Heart left ventricle (tissue), 16 donors: ENCODE results near the gene SSBP2. TPM values are rescaled to one million over a fixed set of nuclear protein-coding genes. Genes with fewer than 3 reads are reported as not detected.

ENCODE experiments used
- ATAC-seq, 4 donors: fragments of 200-7000 bp; cut with Tn5 transposase; one replicate each; pipeline ENCODE4 v1.9.1; 2020 to 2022; ENCODE audit warnings: moderate library complexity in 4 of 4, mild to moderate bottlenecking in 3 of 4, moderate number of reproducible peaks in 1 of 4
- DNase-seq, 5 donors: peaks; one replicate each; pipeline ENCODE4 v3.0.0-alpha.2; 2020
- H3K27ac ChIP-seq, 12 donors: fragments of 200-600 bp; sonication (generic) in 4 of 12; one replicate each; pipeline versions ENCODE4 v1.5.0 to v1.8.0; 2016 to 2022; ENCODE audit warnings: mild to moderate bottlenecking in 2 of 12
- H3K27me3 ChIP-seq, 9 donors: fragments of 200-600 bp; sonication (generic) in 2 of 9; one replicate each; pipeline versions ENCODE4 v1.5.1 to v1.8.0; 2016 to 2022; ENCODE audit warnings: mild to moderate bottlenecking in 3 of 9
- H3K36me3 ChIP-seq, 9 donors: fragments of 200-600 bp; sonication (generic) in 2 of 9; one replicate each; pipeline versions ENCODE4 v1.5.0 to v1.8.0; 2018 to 2022; ENCODE audit warnings: mild to moderate bottlenecking in 2 of 9
- H3K4me1 ChIP-seq, 12 donors: fragments of 200-600 bp; sonication (generic) in 4 of 12; one replicate each; pipeline versions ENCODE4 v1.5.0 to v1.8.0; 2016 to 2022; ENCODE audit warnings: mild to moderate bottlenecking in 3 of 12
- H3K4me3 ChIP-seq, 12 donors: fragments of 200-600 bp; sonication (generic) in 4 of 12; one replicate each; pipeline versions ENCODE4 v1.5.0 to v1.8.0; 2017 to 2022; ENCODE audit warnings: mild to moderate bottlenecking in 9 of 12, moderate library complexity in 4 of 12
- H3K9me3 ChIP-seq, 12 donors: fragments of 200-600 bp; sonication (generic) in 4 of 12; one replicate each; pipeline versions ENCODE4 v1.5.0 to v1.8.0; 2016 to 2022; ENCODE audit warnings: mild to moderate bottlenecking in 1 of 12
- POLR2A ChIP-seq, 2 donors: fragments of 450-650 bp; IDR thresholded peaks; one replicate each; pipeline ENCODE4 v1.6.1; 2017; ENCODE audit warnings: antibody characterized with exemption in 2 of 2, mild to moderate bottlenecking in 2 of 2, moderate library complexity in 2 of 2
- WGBS, 4 donors: extraction: QIAGEN DNeasy Blood & Tissue Kit in 2 of 4; methylation state at CpG; one replicate each; pipeline versions ENCODE4 v1.1.5 to v1.1.7; 2013 to 2018; 5-methylcytosine and 5-hydroxymethylcytosine counted together
- intact Hi-C, 10 donors: fragments of 100-400 bp; cut with DNase I; formaldehyde crosslinking; loops; one replicate each; pipeline versions ENCODE4 v1.11.1 to v1.14.2; 2022
- polyA plus RNA-seq, 2 donors: library from polyadenylated mRNA; stranded (reverse); fragments of 200-250 nt; gene quantifications; one replicate each; pipeline ENCODE4 v1.2.3, GENCODE V29; 2013
- total RNA-seq, 9 donors: library from RNA; depleted of rRNA in 2 of 9; stranded (reverse); fragments of >200 nt in 2 of 9; fragmentation: NEBNext Ultra II Directional in 3 of 9; extraction: Animal tissue kit (Norgen Biotek cat#: 25700) in 3 of 9; gene quantifications; one replicate each; pipeline versions ENCODE4 v1.1.0 to v1.2.4, GENCODE V29; 2016 to 2023
- TF ChIP-seq, protein P1 (sequence below), 12 donors: fragments of 200-600 bp; sonication (generic) in 4 of 12; IDR thresholded peaks; one replicate each; pipeline versions ENCODE4 v1.5.0 to v1.8.0; 2018 to 2022; ENCODE audit warnings: antibody characterized with exemption in 12 of 12, mild to moderate bottlenecking in 5 of 12
- donor health status: ischemic (EF 13 %, LVEDD 7.1; RV severe dilation, severe dysfunction).
- donor health status: healthy with polysubstance abuse.
- donor health status: DM: no; HTN: yes; CAD: no.
- donor health status: DM: no; HTN: no; CAD: no.
- donor health status: ischemic (EF 25% LVEDD 6.9; RV normal size, moderate dysfunction).
- donor health status: ischemic (EF 25% LVEDD 5.7; RV mildly dilated, moderate dysfunction).
- donor health status: healthy.
- donor health status: DM: yes; HTN: yes; CAD: no.
- donor health status: ischemic (EF 35%, LVEDD 5.7; RV mildly dilated, moderate dysfunction).
- donor health status: nonischemic (EF 11% LVEDD 7.7; RV severe dilation, severe dysfunction).
- donor health status: DM: yes; HTN: yes; CAD: no.
- donor health status: PGD.
- donor health status: ischemic (EF 29% LVEDD 5.4; RV normal size, mild dysfunction).
- donor health status: nonischemic (EF 23%, LVEDD 6.1; RV moderate dilation, normal function).

Gene SSBP2
- total and polyA plus RNA-seq, 11 donors: 25.6 to 98.1 (median 50.7) TPM

DNA sequence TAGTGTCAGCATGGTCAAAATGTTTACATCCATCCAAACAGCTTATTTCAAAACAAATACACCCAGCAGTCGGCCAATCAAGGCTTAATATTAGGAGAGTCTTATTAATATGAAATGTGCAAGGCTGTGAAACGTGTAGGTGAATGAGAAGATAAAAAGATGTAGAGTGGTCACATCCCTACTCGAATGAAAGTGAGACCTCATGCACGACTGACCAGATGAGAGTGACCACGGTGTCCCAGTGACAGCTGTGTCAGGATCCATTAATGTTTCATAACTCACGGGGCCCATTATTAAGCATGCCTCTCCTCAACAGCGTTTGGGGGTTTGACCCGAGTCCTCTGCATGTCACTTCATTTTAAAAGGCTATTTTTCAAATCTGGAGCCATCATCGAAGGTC is 39.4 kb upstream of the SSBP2 start:
- DNase-seq (no peak), ATAC-seq (no peak)
- H3K4me1 ChIP-seq: peaks cover 0 to 40% (median 29%) of the 10 kb centered on the region in 12 donors
- H3K9me3 ChIP-seq: no peaks in the 10 kb centered on the region
- 93 to 95% (median 94%) methylated on average over 9 of the region's 9 CpGs for WGBS, 4 donors
- TF ChIP-seq, protein P1, sequence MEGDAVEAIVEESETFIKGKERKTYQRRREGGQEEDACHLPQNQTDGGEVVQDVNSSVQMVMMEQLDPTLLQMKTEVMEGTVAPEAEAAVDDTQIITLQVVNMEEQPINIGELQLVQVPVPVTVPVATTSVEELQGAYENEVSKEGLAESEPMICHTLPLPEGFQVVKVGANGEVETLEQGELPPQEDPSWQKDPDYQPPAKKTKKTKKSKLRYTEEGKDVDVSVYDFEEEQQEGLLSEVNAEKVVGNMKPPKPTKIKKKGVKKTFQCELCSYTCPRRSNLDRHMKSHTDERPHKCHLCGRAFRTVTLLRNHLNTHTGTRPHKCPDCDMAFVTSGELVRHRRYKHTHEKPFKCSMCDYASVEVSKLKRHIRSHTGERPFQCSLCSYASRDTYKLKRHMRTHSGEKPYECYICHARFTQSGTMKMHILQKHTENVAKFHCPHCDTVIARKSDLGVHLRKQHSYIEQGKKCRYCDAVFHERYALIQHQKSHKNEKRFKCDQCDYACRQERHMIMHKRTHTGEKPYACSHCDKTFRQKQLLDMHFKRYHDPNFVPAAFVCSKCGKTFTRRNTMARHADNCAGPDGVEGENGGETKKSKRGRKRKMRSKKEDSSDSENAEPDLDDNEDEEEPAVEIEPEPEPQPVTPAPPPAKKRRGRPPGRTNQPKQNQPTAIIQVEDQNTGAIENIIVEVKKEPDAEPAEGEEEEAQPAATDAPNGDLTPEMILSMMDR (IDR thresholded peaks at IDR 0.05): no peak
- TF ChIP-seq POLR2A (IDR thresholded peaks at IDR 0.05): no peak
- H3K4me3 ChIP-seq: no peak overlapping the region
- intact Hi-C loops: loop anchor here in 2 of 10 donors (2.0 kb wide), 2 partner anchors 58 to 60 kb away; no protein-coding TSS in a partner anchor
- no peaks in the 10 kb centered on the region for H3K27me3 ChIP-seq
- H3K27ac ChIP-seq: no peak overlapping the region
- H3K36me3 ChIP-seq: no peaks in the 10 kb centered on the region

DNA sequence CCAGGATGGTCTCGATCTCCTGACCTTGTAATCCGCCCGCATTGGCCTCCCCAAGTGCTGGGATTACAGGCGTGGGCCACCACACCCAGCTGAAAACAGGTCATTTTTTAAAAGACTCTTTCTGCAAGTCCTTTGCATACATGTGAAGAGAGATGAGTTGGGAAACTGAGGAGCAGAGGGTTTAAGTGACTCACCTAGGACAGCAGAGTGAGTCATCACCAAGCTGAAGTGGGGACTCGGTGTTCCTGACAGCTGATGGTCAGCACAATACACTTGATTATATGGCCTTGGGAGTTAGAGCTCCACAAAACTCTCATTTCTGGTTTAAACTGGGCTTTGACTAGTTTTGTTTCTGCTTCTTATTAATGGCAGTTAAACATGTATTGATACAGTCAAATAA is 38.1 kb upstream of the SSBP2 start:
- 91 to 94% (median 93%) methylated on average over 5 of the region's 5 CpGs for WGBS, 4 donors
- no peaks in the 10 kb centered on the region for H3K36me3 ChIP-seq
- intact Hi-C loops: loop anchor here in 5 of 10 donors (2.0 to 10.0 kb wide), 6 partner anchors 37 to 376 kb away; partner anchors contain the start of genes SSBP2 (in 3 of the 5) and ATG10 (in 1 of the 5)
- no peaks in the 10 kb centered on the region for H3K27me3 ChIP-seq
- peak in 2 of 4 donors; percentile 41 to 72 for ATAC-seq
- TF ChIP-seq POLR2A (IDR thresholded peaks at IDR 0.05): no peak
- TF ChIP-seq, protein P1 (IDR thresholded peaks at IDR 0.05): no peak
- no peak overlapping the region for H3K27ac ChIP-seq
- no peak overlapping the region for H3K4me3 ChIP-seq
- H3K9me3 ChIP-seq: no peaks in the 10 kb centered on the region
- DNase-seq: no peak
- H3K4me1 ChIP-seq: peaks cover 0 to 32% (median 23%) of the 10 kb centered on the region in 12 donors

DNA sequence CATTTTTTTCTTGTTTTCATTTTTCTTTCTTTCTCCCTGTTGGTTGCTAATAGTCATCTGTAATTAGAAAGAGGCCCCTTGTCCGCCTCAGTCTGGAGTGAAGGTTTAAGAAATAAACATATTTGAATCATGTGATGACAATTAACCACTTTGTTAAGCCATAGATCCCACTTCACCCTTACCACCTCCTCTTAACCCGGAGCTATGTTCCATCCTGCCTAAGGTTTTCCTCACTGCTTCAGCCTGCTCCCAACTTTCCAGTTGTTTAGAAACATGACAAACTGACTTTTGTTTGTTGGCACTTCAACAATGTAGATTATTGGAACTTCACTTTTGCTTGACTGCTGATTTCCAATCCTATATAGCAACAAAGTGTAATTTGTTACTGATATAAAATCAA is 37.4 kb upstream of the SSBP2 start:
- ATAC-seq: no peak
- H3K36me3 ChIP-seq: no peaks in the 10 kb centered on the region
- TF ChIP-seq POLR2A (IDR thresholded peaks at IDR 0.05): no peak
- TF ChIP-seq, protein P1 (IDR thresholded peaks at IDR 0.05): no peak
- H3K4me3 ChIP-seq: peak overlapping the region in 1 of 12 donors; percentile 30
- H3K4me1 ChIP-seq: peaks cover 0 to 30% (median 19%) of the 10 kb centered on the region in 12 donors
- WGBS, 4 donors: 56 to 64% (median 58%) methylated on average over 2 of the region's 2 CpGs
- no peak for DNase-seq
- intact Hi-C loops: loop anchor here in 8 of 10 donors (1.0 to 10.0 kb wide), 8 partner anchors 36 to 376 kb away; partner anchors contain the start of genes SSBP2 (in 3 of the 8) and ATG10 (in 1 of the 8)
- no peaks in the 10 kb centered on the region for H3K27me3 ChIP-seq
- H3K9me3 ChIP-seq: no peaks in the 10 kb centered on the region
- H3K27ac ChIP-seq: peak overlapping the region in 5 of 12 donors; percentile 11 to 42 (median 15)

DNA sequence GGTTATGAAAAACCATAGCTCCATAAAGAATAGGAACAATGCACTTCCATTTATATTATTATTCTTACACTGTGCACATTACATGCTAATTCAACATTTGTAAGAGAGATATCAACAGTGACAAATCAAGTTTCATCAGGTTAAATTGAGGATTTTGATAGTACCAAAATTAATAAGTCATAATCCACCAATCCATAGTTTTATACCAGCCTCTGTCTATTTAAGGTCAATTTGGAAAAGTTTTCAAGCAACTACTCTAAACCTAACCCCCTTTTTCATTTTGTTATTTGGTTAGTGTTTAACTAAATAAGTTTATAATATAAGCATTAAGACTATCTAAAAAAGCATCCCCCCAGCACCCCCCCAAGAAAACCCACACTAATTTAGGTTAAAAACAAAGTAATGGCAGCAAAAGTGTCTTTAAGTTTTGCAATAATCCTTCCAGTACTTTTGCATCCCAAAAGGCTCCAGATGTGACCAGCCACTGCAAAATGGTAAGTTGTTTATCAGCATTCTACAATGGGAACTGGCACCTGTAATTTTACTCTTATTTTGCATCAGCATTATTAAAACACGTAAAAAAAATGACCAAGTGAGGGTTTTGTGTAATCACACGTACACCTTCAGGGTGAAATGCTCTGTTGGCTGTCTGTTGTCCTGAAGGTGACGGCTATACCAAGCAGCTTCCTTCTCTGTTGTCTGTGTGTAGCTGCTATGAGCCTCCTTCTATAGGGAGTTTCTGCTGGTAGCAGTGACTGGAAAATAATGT is 36.8 kb upstream of the SSBP2 start:
- H3K4me3 ChIP-seq: peak overlapping the region in 3 of 12 donors; percentile 4 to 30 (median 20)
- no peak for TF ChIP-seq POLR2A (IDR thresholded peaks at IDR 0.05)
- TF ChIP-seq, protein P1 (IDR thresholded peaks at IDR 0.05): no peak
- peak; percentile 60 to 72 (median 63) for ATAC-seq
- H3K4me1 ChIP-seq: peaks cover 0 to 30% (median 19%) of the 10 kb centered on the region in 12 donors
- 9 to 18% (median 12%) methylated on average over 3 of the region's 3 CpGs for WGBS, 4 donors
- H3K36me3 ChIP-seq: no peaks in the 10 kb centered on the region
- no peaks in the 10 kb centered on the region for H3K27me3 ChIP-seq
- H3K9me3 ChIP-seq: no peaks in the 10 kb centered on the region
- intact Hi-C loops: loop anchor here (1.0 to 10.0 kb wide), 11 partner anchors 33 to 377 kb away; partner anchors contain the start of genes SSBP2 (in 4 of the 10) and ATG10 (in 1 of the 10)
- H3K27ac ChIP-seq: peak overlapping the region in 9 of 12 donors; percentile 11 to 42 (median 21)
- DNase-seq: peak in 4 of 5 donors; percentile 53 to 78 (median 66)
